GM10266 (cell line): Measurements from ENCODE around the gene DEFB113.

Source experiments
- DNase-seq: peaks from one replicate; pipeline ENCODE4 v3.0.0; 2012; ENCODE audit errors: extremely low spot score
- CTCF ChIP-seq: IDR thresholded peaks from 2 replicates; pipeline ENCODE4 v1.5.1; 2012; ENCODE audit warnings: mild to moderate bottlenecking, low read depth; ENCODE audit not compliant: control insufficient read depth, insufficient read depth; ENCODE audit errors: missing control alignments

Gene DEFB113

GRCh38 chr6:49969605-49970004 lies at the start of gene DEFB113:
DEFB113 (minus strand) TSS chr6:49969625; CDS start chr6:49969625, 0 bp downstream.
- no peak for DNase-seq
- no peak for TF ChIP-seq CTCF

GRCh38 chr6:50007819-50008218 lies 38.4 kb upstream of the DEFB113 start:
- DNase-seq = no peak
- no peak for TF ChIP-seq CTCF

GRCh38 chr6:50003139-50003538 lies 33.7 kb upstream of the DEFB113 start:
- TF ChIP-seq CTCF = no peak

GRCh38 chr6:49995278-49995677 lies 25.9 kb upstream of the DEFB113 start:
- no peak for TF ChIP-seq CTCF
- no peak for DNase-seq

More at GRCh38 chr6:50003139-50003538, 33.7 kb upstream of the DEFB113 start:
- no peak for DNase-seq

- no peak for TF ChIP-seq CTCF
These were observed 19.5 kb upstream of the DEFB113 start for GRCh38 chr6:49988900-49989299.

GRCh38 chr6:49987749-49988148 lies 18.3 kb upstream of the DEFB113 start:
- no peak for TF ChIP-seq CTCF
- no peak for DNase-seq

More at GRCh38 chr6:49988900-49989299, 19.5 kb upstream of the DEFB113 start:
- DNase-seq = no peak

GRCh38 chr6:49986551-49986950 lies 17.1 kb upstream of the DEFB113 start:
- TF ChIP-seq CTCF = no peak
- DNase-seq = no peak
